WTC11 (cell line): ENCODE results near the gene SHOC1.

Experiments used
- ATF1 ChIP-seq: sonication (generic); formaldehyde crosslinking; IDR thresholded peaks from 2 replicates; pipeline ENCODE4 v1.8.1; 2023; ENCODE audit warnings: mild to moderate bottlenecking, moderate library complexity, missing genetic modification reagents
- ESRRA ChIP-seq: sonication (generic); formaldehyde crosslinking; IDR thresholded peaks from 2 replicates; pipeline ENCODE4 v1.8.1; 2022; ENCODE audit warnings: mild to moderate bottlenecking, missing genetic modification reagents, borderline replicate concordance
- GTF2I ChIP-seq: fragments of 250-450 bp; sonication (Bioruptor Pico); conservative IDR thresholded peaks from 2 replicates; pipeline ENCODE4 v1.4.0; 2021; ENCODE audit warnings: mild to moderate bottlenecking
- PRRX2 ChIP-seq: fragments of 250-450 bp; sonication (Bioruptor Pico); IDR thresholded peaks from 2 replicates; pipeline ENCODE4 v1.8.0; 2021; ENCODE audit warnings: mild to moderate bottlenecking
- ZBTB21 ChIP-seq: sonication (generic); formaldehyde crosslinking; IDR thresholded peaks from 2 replicates; pipeline ENCODE4 v1.8.1; 2023; ENCODE audit warnings: mild to moderate bottlenecking, missing genetic modification reagents, borderline replicate concordance
- TF ChIP-seq, protein P1 (sequence below): sonication (generic); formaldehyde crosslinking; IDR thresholded peaks from 2 replicates; pipeline ENCODE4 v1.8.1; 2023; ENCODE audit warnings: mild to moderate bottlenecking, missing genetic modification reagents, moderate library complexity
- TF ChIP-seq, protein P2 (sequence below): fragments of 200-600 bp; IDR thresholded peaks from 2 replicates; pipeline ENCODE4 v1.8.0; 2022; ENCODE audit warnings: antibody characterized with exemption
- TF ChIP-seq, protein P3 (sequence below): sonication (generic); formaldehyde crosslinking; conservative IDR thresholded peaks from 2 replicates; pipeline ENCODE4 v1.8.1; 2022; ENCODE audit warnings: mild to moderate bottlenecking, missing genetic modification reagents
- TF ChIP-seq, protein P4 (sequence below): sonication (generic); formaldehyde crosslinking; IDR thresholded peaks from 2 replicates; pipeline ENCODE4 v1.8.1; 2023; ENCODE audit warnings: mild to moderate bottlenecking, moderate library complexity, missing genetic modification reagents
- TF ChIP-seq, protein P5 (sequence below): sonication (generic); formaldehyde crosslinking; IDR thresholded peaks from 2 replicates; pipeline ENCODE4 v1.8.1; 2023; ENCODE audit warnings: mild to moderate bottlenecking, missing genetic modification reagents, borderline replicate concordance
- TF ChIP-seq, protein P6 (sequence below): sonication (generic); formaldehyde crosslinking; IDR thresholded peaks from 2 replicates; pipeline ENCODE4 v1.8.0; 2022; ENCODE audit warnings: mild to moderate bottlenecking, missing genetic modification reagents
- TF ChIP-seq, protein P7 (sequence below): sonication (generic); formaldehyde crosslinking; IDR thresholded peaks from 2 replicates; pipeline ENCODE4 v1.8.1; 2022; ENCODE audit warnings: low read depth, missing genetic modification reagents, borderline replicate concordance

DNA sequence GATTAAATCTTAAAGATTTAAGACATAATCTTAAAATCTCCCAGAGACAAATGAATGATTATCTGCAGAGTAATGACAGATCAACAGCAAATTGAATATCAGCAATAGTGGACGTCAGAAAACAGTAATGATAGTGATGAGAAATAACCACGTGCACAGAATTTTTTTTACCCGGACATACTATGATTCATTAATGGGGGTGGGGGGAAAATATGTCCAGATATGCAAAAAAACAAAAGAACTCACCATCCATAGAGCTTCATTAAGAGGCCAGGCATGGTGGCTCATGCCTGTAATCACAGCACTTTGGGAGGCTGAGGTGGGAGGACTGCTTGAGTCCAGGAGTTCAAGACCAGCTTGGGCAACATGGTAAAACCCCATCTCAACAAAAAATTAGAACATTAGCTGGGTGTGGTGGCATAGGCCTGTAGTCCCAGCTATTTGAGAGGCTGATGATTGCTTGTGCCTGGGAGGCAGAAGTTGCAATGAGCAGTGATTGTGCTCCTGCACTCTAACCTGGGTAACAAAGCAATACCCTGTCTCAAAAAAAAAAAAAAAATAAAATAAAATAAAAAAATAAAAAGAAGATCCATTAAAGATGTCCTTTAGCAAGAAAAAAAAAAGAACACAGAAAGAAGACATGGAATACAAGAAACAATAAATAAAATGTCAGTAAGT, 30.9 kb upstream of the SHOC1 start:
- no peak for TF ChIP-seq PRRX2 (CRISPR knock-in tag)
- TF ChIP-seq, protein P1, sequence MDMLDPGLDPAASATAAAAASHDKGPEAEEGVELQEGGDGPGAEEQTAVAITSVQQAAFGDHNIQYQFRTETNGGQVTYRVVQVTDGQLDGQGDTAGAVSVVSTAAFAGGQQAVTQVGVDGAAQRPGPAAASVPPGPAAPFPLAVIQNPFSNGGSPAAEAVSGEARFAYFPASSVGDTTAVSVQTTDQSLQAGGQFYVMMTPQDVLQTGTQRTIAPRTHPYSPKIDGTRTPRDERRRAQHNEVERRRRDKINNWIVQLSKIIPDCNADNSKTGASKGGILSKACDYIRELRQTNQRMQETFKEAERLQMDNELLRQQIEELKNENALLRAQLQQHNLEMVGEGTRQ (CRISPR knock-in tag) = no peak
- TF ChIP-seq, protein P2, sequence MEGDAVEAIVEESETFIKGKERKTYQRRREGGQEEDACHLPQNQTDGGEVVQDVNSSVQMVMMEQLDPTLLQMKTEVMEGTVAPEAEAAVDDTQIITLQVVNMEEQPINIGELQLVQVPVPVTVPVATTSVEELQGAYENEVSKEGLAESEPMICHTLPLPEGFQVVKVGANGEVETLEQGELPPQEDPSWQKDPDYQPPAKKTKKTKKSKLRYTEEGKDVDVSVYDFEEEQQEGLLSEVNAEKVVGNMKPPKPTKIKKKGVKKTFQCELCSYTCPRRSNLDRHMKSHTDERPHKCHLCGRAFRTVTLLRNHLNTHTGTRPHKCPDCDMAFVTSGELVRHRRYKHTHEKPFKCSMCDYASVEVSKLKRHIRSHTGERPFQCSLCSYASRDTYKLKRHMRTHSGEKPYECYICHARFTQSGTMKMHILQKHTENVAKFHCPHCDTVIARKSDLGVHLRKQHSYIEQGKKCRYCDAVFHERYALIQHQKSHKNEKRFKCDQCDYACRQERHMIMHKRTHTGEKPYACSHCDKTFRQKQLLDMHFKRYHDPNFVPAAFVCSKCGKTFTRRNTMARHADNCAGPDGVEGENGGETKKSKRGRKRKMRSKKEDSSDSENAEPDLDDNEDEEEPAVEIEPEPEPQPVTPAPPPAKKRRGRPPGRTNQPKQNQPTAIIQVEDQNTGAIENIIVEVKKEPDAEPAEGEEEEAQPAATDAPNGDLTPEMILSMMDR = no peak
- no peak for TF ChIP-seq ZBTB21 (CRISPR knock-in tag)
- TF ChIP-seq ESRRA = no peak
- no peak for TF ChIP-seq GTF2I
- TF ChIP-seq ATF1 = no peak
- TF ChIP-seq, protein P3, sequence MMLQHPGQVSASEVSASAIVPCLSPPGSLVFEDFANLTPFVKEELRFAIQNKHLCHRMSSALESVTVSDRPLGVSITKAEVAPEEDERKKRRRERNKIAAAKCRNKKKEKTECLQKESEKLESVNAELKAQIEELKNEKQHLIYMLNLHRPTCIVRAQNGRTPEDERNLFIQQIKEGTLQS (CRISPR knock-in tag) = no peak
- TF ChIP-seq, protein P4, sequence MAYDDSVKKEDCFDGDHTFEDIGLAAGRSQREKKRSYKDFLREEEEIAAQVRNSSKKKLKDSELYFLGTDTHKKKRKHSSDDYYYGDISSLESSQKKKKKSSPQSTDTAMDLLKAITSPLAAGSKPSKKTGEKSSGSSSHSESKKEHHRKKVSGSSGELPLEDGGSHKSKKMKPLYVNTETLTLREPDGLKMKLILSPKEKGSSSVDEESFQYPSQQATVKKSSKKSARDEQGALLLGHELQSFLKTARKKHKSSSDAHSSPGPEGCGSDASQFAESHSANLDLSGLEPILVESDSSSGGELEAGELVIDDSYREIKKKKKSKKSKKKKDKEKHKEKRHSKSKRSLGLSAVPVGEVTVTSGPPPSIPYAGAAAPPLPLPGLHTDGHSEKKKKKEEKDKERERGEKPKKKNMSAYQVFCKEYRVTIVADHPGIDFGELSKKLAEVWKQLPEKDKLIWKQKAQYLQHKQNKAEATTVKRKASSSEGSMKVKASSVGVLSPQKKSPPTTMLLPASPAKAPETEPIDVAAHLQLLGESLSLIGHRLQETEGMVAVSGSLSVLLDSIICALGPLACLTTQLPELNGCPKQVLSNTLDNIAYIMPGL (CRISPR knock-in tag) = no peak
- TF ChIP-seq, protein P5, sequence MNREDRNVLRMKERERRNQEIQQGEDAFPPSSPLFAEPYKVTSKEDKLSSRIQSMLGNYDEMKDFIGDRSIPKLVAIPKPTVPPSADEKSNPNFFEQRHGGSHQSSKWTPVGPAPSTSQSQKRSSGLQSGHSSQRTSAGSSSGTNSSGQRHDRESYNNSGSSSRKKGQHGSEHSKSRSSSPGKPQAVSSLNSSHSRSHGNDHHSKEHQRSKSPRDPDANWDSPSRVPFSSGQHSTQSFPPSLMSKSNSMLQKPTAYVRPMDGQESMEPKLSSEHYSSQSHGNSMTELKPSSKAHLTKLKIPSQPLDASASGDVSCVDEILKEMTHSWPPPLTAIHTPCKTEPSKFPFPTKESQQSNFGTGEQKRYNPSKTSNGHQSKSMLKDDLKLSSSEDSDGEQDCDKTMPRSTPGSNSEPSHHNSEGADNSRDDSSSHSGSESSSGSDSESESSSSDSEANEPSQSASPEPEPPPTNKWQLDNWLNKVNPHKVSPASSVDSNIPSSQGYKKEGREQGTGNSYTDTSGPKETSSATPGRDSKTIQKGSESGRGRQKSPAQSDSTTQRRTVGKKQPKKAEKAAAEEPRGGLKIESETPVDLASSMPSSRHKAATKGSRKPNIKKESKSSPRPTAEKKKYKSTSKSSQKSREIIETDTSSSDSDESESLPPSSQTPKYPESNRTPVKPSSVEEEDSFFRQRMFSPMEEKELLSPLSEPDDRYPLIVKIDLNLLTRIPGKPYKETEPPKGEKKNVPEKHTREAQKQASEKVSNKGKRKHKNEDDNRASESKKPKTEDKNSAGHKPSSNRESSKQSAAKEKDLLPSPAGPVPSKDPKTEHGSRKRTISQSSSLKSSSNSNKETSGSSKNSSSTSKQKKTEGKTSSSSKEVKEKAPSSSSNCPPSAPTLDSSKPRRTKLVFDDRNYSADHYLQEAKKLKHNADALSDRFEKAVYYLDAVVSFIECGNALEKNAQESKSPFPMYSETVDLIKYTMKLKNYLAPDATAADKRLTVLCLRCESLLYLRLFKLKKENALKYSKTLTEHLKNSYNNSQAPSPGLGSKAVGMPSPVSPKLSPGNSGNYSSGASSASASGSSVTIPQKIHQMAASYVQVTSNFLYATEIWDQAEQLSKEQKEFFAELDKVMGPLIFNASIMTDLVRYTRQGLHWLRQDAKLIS (CRISPR knock-in tag) = no peak
- TF ChIP-seq, protein P6, sequence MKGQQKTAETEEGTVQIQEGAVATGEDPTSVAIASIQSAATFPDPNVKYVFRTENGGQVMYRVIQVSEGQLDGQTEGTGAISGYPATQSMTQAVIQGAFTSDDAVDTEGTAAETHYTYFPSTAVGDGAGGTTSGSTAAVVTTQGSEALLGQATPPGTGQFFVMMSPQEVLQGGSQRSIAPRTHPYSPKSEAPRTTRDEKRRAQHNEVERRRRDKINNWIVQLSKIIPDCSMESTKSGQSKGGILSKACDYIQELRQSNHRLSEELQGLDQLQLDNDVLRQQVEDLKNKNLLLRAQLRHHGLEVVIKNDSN = no peak
- TF ChIP-seq, protein P7, sequence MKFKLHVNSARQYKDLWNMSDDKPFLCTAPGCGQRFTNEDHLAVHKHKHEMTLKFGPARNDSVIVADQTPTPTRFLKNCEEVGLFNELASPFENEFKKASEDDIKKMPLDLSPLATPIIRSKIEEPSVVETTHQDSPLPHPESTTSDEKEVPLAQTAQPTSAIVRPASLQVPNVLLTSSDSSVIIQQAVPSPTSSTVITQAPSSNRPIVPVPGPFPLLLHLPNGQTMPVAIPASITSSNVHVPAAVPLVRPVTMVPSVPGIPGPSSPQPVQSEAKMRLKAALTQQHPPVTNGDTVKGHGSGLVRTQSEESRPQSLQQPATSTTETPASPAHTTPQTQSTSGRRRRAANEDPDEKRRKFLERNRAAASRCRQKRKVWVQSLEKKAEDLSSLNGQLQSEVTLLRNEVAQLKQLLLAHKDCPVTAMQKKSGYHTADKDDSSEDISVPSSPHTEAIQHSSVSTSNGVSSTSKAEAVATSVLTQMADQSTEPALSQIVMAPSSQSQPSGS = no peak
